Right renal pelvis (tissue), 4 donors: ENCODE measurements around the gene FAM174A. TPM values are rescaled to one million over a fixed set of nuclear protein-coding genes. Genes with fewer than 3 reads are reported as not detected.
"Not testable (repeated sequence)": the region's sequence is repeated elsewhere in the genome, so short reads cannot be mapped to it uniquely, and the experiment has no call there.

Experiments used
- DNase-seq, 4 donors: peaks; one replicate each; pipeline ENCODE4 v3.0.0-alpha.2; 2013; ENCODE audit warnings: low read depth in 4 of 4, low spot score in 3 of 4, missing footprints in 1 of 4
- polyA plus RNA-seq, 4 donors: library from polyadenylated mRNA; unstranded; fragments of 120-200 nt; gene quantifications; one replicate each; pipeline ENCODE4 v1.2.1, GENCODE V29; 2013; ENCODE audit not compliant: insufficient read length in 4 of 4

FAM174A gene
- polyA plus RNA-seq, 4 donors: 29.7 to 35.9 (median 31.4) TPM

- DNase-seq: no peak
Measured at GRCh38 chr5:100574716-100575115, 39.5 kb downstream of the FAM174A start.

- DNase-seq: no peak
Measured at GRCh38 chr5:100575815-100576214, 40.6 kb downstream of the FAM174A start.

GRCh38 chr5:100576217-100576751, 41.1 kb downstream of the FAM174A start:
- DNase-seq: no peak

GRCh38 chr5:100577506-100577905, 42.3 kb downstream of the FAM174A start:
- DNase-seq: no peak

- DNase-seq: peak in 1 of 4 donors; percentile 7
Measured at GRCh38 chr5:100584069-100584468, 48.9 kb downstream of the FAM174A start.

- DNase-seq: no peak
Measured at GRCh38 chr5:100584889-100585288, 49.7 kb downstream of the FAM174A start.

GRCh38 chr5:100590867-100591266, 55.7 kb downstream of the FAM174A start:
- no peak for DNase-seq

GRCh38 chr5:100595152-100595811, 60.1 kb downstream of the FAM174A start:
- no peak for DNase-seq

GRCh38 chr5:100595812-100596173, 60.6 kb downstream of the FAM174A start:
- DNase-seq: no peak

- DNase-seq: no peak
Measured at GRCh38 chr5:100598446-100598845, 63.3 kb downstream of the FAM174A start.

- no peak for DNase-seq
Measured at GRCh38 chr5:100600298-100600994, 65.3 kb downstream of the FAM174A start.

- DNase-seq: no peak
Measured at GRCh38 chr5:100603141-100603540, 68.0 kb downstream of the FAM174A start.

GRCh38 chr5:100604021-100604420, 68.8 kb downstream of the FAM174A start:
- not testable (repeated sequence) for DNase-seq

GRCh38 chr5:100609594-100609993, 74.4 kb downstream of the FAM174A start:
- DNase-seq: no peak

GRCh38 chr5:100614308-100614707, 79.1 kb downstream of the FAM174A start:
- no peak for DNase-seq

GRCh38 chr5:100615362-100615761, 80.2 kb downstream of the FAM174A start:
- no peak for DNase-seq

- no peak for DNase-seq
Measured at GRCh38 chr5:100616291-100616690, 81.1 kb downstream of the FAM174A start.

GRCh38 chr5:100616981-100617380, 81.8 kb downstream of the FAM174A start:
- DNase-seq: no peak

- no peak for DNase-seq
Measured at GRCh38 chr5:100623719-100624118, 88.5 kb downstream of the FAM174A start.

- DNase-seq: no peak
Measured at GRCh38 chr5:100634937-100635534, 99.9 kb downstream of the FAM174A start.
